Cardiac muscle cell (in vitro differentiated cells and primary cell): Measurements from ENCODE around the gene TNFSF15. TPM values are rescaled to one million over a fixed set of nuclear protein-coding genes. Genes with fewer than 3 reads are reported as not detected.

Experiments
- DNase-seq, 2 donors: peaks; one replicate each; pipeline versions ENCODE4 v3.0.0 to v3.0.0-alpha.2; 2010 to 2017; ENCODE audit warnings: low read depth in 1 of 2, low spot score in 1 of 2
- H3K27ac ChIP-seq: fragments of 200-600 bp; sonication (generic); 2 replicates; pipeline ENCODE4 v1.5.1; 2016
- H3K27me3 ChIP-seq: fragments of 200-600 bp; sonication (generic); 2 replicates; pipeline ENCODE4 v1.6.0; 2016; ENCODE audit warnings: control low read depth
- H3K36me3 ChIP-seq: fragments of 200-600 bp; sonication (generic); 2 replicates; pipeline ENCODE4 v1.5.1; 2016; ENCODE audit warnings: control low read depth
- H3K4me1 ChIP-seq: fragments of 200-600 bp; sonication (generic); 2 replicates; pipeline ENCODE4 v1.8.1; 2017; ENCODE audit warnings: low read depth, mild to moderate bottlenecking, mixed run types
- H3K4me3 ChIP-seq: fragments of 200-600 bp; sonication (generic); 2 replicates; pipeline ENCODE4 v1.5.1; 2016; ENCODE audit warnings: mild to moderate bottlenecking
- H3K9me3 ChIP-seq: fragments of 200-600 bp; sonication (generic); 2 replicates; pipeline ENCODE4 v1.5.1; 2017; ENCODE audit warnings: low read depth, mild to moderate bottlenecking, control low read depth
- CTCF ChIP-seq: IDR thresholded peaks from 2 replicates; pipeline ENCODE4 v1.5.1; 2012; ENCODE audit warnings: low read depth, mild to moderate bottlenecking, low read length
- polyA plus RNA-seq: library from polyadenylated mRNA; unstranded; fragments of >200 nt; fragmentation: Nextera tagmentation; extraction: Ambion mirVana; gene quantifications from 2 replicates; pipeline ENCODE4 v1.2.1, GENCODE V29; 2016
- total RNA-seq: library from RNA; depleted of rRNA; stranded (reverse); fragments of >200 nt; gene quantifications from 2 replicates; pipeline ENCODE4 v1.2.3, GENCODE V29; 2016

The TNFSF15 gene
- total and polyA plus RNA-seq, 2 experiments from 2014 or later: not detected

GRCh38 chr9:114798101-114798500 is 7.7 kb downstream of the TNFSF15 start:
- DNase-seq: no peak
- no peak overlapping the region for H3K4me3 ChIP-seq
- no peak overlapping the region for H3K27ac ChIP-seq
- no peaks in the 10 kb centered on the region for H3K36me3 ChIP-seq
- peaks cover 4% of the 10 kb centered on the region for H3K4me1 ChIP-seq
- no peak for TF ChIP-seq CTCF
- no peaks in the 10 kb centered on the region for H3K9me3 ChIP-seq
- H3K27me3 ChIP-seq: peaks cover 82% of the 10 kb centered on the region

GRCh38 chr9:114792396-114792795 is 13.4 kb downstream of the TNFSF15 start:
- Histone ChIP-seq H3K9me3 (no peaks in the 10 kb centered on the region), H3K27me3 (peaks cover 100% of the 10 kb centered on the region), H3K36me3 (no peaks in the 10 kb centered on the region), H3K27ac (no peak overlapping the region), H3K4me3 (no peak overlapping the region), H3K4me1 (no peaks in the 10 kb centered on the region)
- TF ChIP-seq CTCF: no peak
- DNase-seq: no peak

GRCh38 chr9:114791736-114792135 is 14.1 kb downstream of the TNFSF15 start:
- no peak for TF ChIP-seq CTCF
- Histone ChIP-seq H3K36me3 (no peaks in the 10 kb centered on the region), H3K9me3 (no peaks in the 10 kb centered on the region), H3K27me3 (peaks cover 100% of the 10 kb centered on the region), H3K4me1 (no peaks in the 10 kb centered on the region), H3K27ac (no peak overlapping the region), H3K4me3 (no peak overlapping the region)
- DNase-seq: no peak

GRCh38 chr9:114791312-114791711 is 14.5 kb downstream of the TNFSF15 start:
- Histone ChIP-seq H3K36me3 (no peaks in the 10 kb centered on the region), H3K9me3 (no peaks in the 10 kb centered on the region), H3K27ac (no peak overlapping the region), H3K27me3 (peaks cover 100% of the 10 kb centered on the region), H3K4me3 (no peak overlapping the region), H3K4me1 (no peaks in the 10 kb centered on the region)
- no peak for TF ChIP-seq CTCF
- no peak for DNase-seq

- Histone ChIP-seq H3K27ac (no peak overlapping the region), H3K4me1 (no peaks in the 10 kb centered on the region), H3K27me3 (peaks cover 100% of the 10 kb centered on the region), H3K4me3 (no peak overlapping the region), H3K9me3 (no peaks in the 10 kb centered on the region), H3K36me3 (no peaks in the 10 kb centered on the region)
- TF ChIP-seq CTCF: no peak
- no peak for DNase-seq
Measured at GRCh38 chr9:114790521-114790920, 15.3 kb downstream of the TNFSF15 start.

GRCh38 chr9:114789006-114789405 is 16.8 kb downstream of the TNFSF15 start:
- H3K27me3 ChIP-seq: peaks cover 100% of the 10 kb centered on the region
- no peaks in the 10 kb centered on the region for H3K9me3 ChIP-seq
- H3K4me3 ChIP-seq: no peak overlapping the region
- no peaks in the 10 kb centered on the region for H3K4me1 ChIP-seq
- no peak overlapping the region for H3K27ac ChIP-seq
- H3K36me3 ChIP-seq: no peaks in the 10 kb centered on the region
- no peak for TF ChIP-seq CTCF
- DNase-seq: no peak
